OCI-LY7 (cell line): ENCODE measurements around the gene EPB41L2.

Source experiments
- EZH2phosphoT487 ChIP-seq: fragments of 200-600 bp; sonication (generic); IDR thresholded peaks from 2 replicates; pipeline ENCODE4 v1.6.1; 2018; ENCODE audit warnings: low read depth, borderline replicate concordance, mild to moderate bottlenecking, mixed run types, antibody characterized with exemption, low read length, moderate library complexity, mixed read lengths
- TF ChIP-seq, protein P1 (sequence below): fragments of 200-600 bp; sonication (generic); conservative IDR thresholded peaks from 2 replicates; pipeline ENCODE4 v1.5.1; 2014; ENCODE audit warnings: mild to moderate bottlenecking, antibody characterized with exemption, low read length, moderate library complexity, mixed read lengths

DNA sequence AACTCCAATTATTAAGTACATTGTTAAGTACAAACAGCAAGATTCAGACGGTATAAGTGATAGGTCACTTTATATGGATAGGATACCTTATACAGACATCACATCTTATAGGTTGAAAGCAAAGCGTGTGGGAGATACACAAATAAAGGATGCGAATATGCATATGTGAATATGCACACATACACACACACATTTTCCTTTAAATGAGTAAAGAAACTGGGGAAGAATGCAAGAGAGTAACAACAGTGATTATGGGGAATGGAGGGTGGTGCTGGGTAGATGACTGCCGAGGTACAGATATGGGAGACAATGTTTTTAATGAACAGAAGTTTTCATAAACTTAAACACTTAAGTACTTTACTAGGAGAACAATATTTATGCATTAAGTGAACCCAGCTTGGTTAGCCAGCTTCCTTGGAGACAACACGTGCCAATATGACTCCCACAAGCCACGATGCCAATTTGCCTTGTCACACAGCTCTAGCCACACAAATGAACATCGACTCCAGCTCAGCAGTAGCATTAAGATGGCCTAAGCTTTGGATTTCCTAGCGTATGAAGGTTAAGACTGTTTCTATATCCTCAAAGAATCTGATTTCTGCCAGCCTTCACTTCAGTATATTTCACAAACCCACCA lies 96.6 kb downstream of the EPB41L2 start:
- TF ChIP-seq, protein P1, sequence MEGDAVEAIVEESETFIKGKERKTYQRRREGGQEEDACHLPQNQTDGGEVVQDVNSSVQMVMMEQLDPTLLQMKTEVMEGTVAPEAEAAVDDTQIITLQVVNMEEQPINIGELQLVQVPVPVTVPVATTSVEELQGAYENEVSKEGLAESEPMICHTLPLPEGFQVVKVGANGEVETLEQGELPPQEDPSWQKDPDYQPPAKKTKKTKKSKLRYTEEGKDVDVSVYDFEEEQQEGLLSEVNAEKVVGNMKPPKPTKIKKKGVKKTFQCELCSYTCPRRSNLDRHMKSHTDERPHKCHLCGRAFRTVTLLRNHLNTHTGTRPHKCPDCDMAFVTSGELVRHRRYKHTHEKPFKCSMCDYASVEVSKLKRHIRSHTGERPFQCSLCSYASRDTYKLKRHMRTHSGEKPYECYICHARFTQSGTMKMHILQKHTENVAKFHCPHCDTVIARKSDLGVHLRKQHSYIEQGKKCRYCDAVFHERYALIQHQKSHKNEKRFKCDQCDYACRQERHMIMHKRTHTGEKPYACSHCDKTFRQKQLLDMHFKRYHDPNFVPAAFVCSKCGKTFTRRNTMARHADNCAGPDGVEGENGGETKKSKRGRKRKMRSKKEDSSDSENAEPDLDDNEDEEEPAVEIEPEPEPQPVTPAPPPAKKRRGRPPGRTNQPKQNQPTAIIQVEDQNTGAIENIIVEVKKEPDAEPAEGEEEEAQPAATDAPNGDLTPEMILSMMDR, result no peak
- TF ChIP-seq EZH2phosphoT487, result no peak
